K562 (cell line): ENCODE measurements around the gene SIGLEC7. TPM values are rescaled to one million over a fixed set of nuclear protein-coding genes. Genes with fewer than 3 reads are reported as not detected.

Experiments used
- ATAC-seq: fragments of 200-7000 bp; cut with Tn5 transposase; 3 replicates; pipeline ENCODE4 v1.9.1; 2020; ENCODE audit warnings: moderate library complexity
- BruUV-seq: library from RNA; stranded (reverse); fragments of 400-500 nt; replicated peaks from 2 replicates; lab custom pipeline; 2021; lab: Mats Ljungman, UMichigan
- CTCF ChIA-PET: fragments of 300-600 bp; formaldehyde crosslinking; extraction: SDS; loops from one replicate; lab custom pipeline; 2021; ENCODE audit warnings: low intra/inter-chr PET ratio; lab: Yijun Ruan, JAX
- POLR2A ChIA-PET: fragments of 300-600, 350-650 bp; sonication (Branson Sonifier 250); formaldehyde crosslinking; extraction: SDS; loops from one replicate; lab custom pipeline; 2021; ENCODE audit warnings: antibody characterized with exemption, inconsistent platforms; lab: Yijun Ruan, JAX
- DNase-seq, 4 experiments: peaks; one replicate each; pipeline versions ENCODE4 v3.0.0 to v3.0.0-alpha.2; 2011 to 2018; ENCODE audit warnings: low spot score in 3 of 4, mixed read lengths in 3 of 4; ENCODE audit errors: extremely low read depth in 1 of 4
- FAIRE-seq: peaks from 2 replicates; lab custom pipeline; 2011; peaks lifted over from hg19 to GRCh38; lab: Jason Lieb, UNC
- H2AFZ ChIP-seq: 2 replicates; pipeline ENCODE4 v1.6.0; 2011; ENCODE audit warnings: low read depth, low read length, control low read depth, inconsistent platforms
- H3K27ac ChIP-seq: fragments of 200-600 bp; 3 replicates; pipeline ENCODE4 v1.8.0; 2011; ENCODE audit warnings: low read depth, mild to moderate bottlenecking, control low read depth, inconsistent platforms, low read length, moderate library complexity, mixed read lengths; ENCODE audit errors: extremely low read depth
- H3K27me3 ChIP-seq, 2 experiments: fragments of 300-600 bp in 1 of 2; 2 replicates in 1 of 2; 3 replicates in 1 of 2; pipeline versions ENCODE4 v1.6.0 to v1.8.0; 2011; ENCODE audit warnings: inconsistent platforms in 2 of 2, low read length in 2 of 2, mild to moderate bottlenecking in 1 of 2, mixed read lengths in 1 of 2, moderate library complexity in 1 of 2; ENCODE audit not compliant: control insufficient read depth in 2 of 2, insufficient read depth in 2 of 2
- H3K36me3 ChIP-seq: fragments of 300-600 bp; 3 replicates; pipeline ENCODE4 v1.8.0; 2011; ENCODE audit warnings: mild to moderate bottlenecking, low read length, inconsistent platforms; ENCODE audit not compliant: control insufficient read depth, insufficient read depth
- H3K4me1 ChIP-seq, 2 experiments: fragments of 200-600 bp in 1 of 2; replicated peaks in 1 of 2; 2 replicates in 1 of 2; 3 replicates in 1 of 2; pipeline versions ENCODE4 v1.5.1 to v1.8.0; 2011; ENCODE audit warnings: inconsistent platforms in 2 of 2, low read length in 2 of 2, mild to moderate bottlenecking in 1 of 2, mixed read lengths in 1 of 2, moderate library complexity in 1 of 2; ENCODE audit not compliant: control insufficient read depth in 2 of 2, insufficient read depth in 2 of 2
- H3K4me2 ChIP-seq: 2 replicates; pipeline ENCODE4 v1.6.1; 2011; ENCODE audit warnings: low read length, control low read depth, inconsistent platforms, mixed read lengths; ENCODE audit not compliant: insufficient read depth
- H3K4me3 ChIP-seq: fragments of 200-600 bp; sonication (generic), shearing (Covaris generic); 2 replicates; pipeline ENCODE4 v1.5.1; 2016; ENCODE audit warnings: control low read depth, inconsistent platforms
- H3K79me2 ChIP-seq: fragments of 200-600 bp; 3 replicates; pipeline ENCODE4 v1.8.0; 2011; ENCODE audit warnings: low read length, inconsistent platforms; ENCODE audit not compliant: control insufficient read depth, insufficient read depth
- H3K9ac ChIP-seq, 2 experiments: 2 replicates each; pipeline versions ENCODE4 v1.6.0 to v1.6.1; 2011; ENCODE audit warnings: low read depth in 2 of 2, low read length in 2 of 2, control low read depth in 1 of 2, inconsistent platforms in 1 of 2, mild to moderate bottlenecking in 1 of 2, mixed read lengths in 1 of 2; ENCODE audit not compliant: insufficient read depth in 1 of 2
- H3K9me1 ChIP-seq: one replicate; pipeline ENCODE4 v1.6.0; 2011; ENCODE audit warnings: inconsistent platforms, mild to moderate bottlenecking, low read length, moderate library complexity; ENCODE audit not compliant: control insufficient read depth, insufficient read depth
- H3K9me3 ChIP-seq: replicated peaks from 2 replicates; pipeline ENCODE4 v1.5.1; 2011; ENCODE audit warnings: low read depth, low read length, inconsistent platforms; ENCODE audit not compliant: control insufficient read depth, insufficient read depth
- H4K20me1 ChIP-seq: replicated peaks from 2 replicates; pipeline ENCODE4 v1.6.1; 2011; ENCODE audit warnings: low read length, inconsistent platforms, mixed read lengths; ENCODE audit not compliant: control insufficient read depth, insufficient read depth
- NFE2 ChIP-seq: IDR thresholded peaks from 2 replicates; pipeline ENCODE4 v1.6.1; 2014; ENCODE audit warnings: antibody characterized with exemption, low read depth
- SUPT5H ChIP-seq: fragments of 450-650 bp; IDR thresholded peaks from 2 replicates; pipeline ENCODE4 v1.6.1; 2016
- TEAD4 ChIP-seq, 2 experiments: sonication (generic) in 1 of 2; formaldehyde crosslinking in 1 of 2; IDR thresholded peaks; 2 replicates each; pipeline versions ENCODE4 v1.6.1 to v1.8.0; 2012 to 2022; ENCODE audit warnings: borderline replicate concordance in 1 of 2, inconsistent platforms in 1 of 2, low read length in 1 of 2, mild to moderate bottlenecking in 1 of 2, missing genetic modification reagents in 1 of 2
- U2AF2 ChIP-seq: fragments of 200-400 bp; formaldehyde crosslinking; optimal IDR thresholded peaks from 2 replicates; pipeline ENCODE3; 2017; ENCODE audit warnings: low read depth, mild to moderate bottlenecking, low read length
- ZNF253 ChIP-seq: fragments of 250-450 bp; sonication (Bioruptor Pico); conservative IDR thresholded peaks from 2 replicates; pipeline ENCODE4 v1.6.1; 2021; ENCODE audit warnings: mild to moderate bottlenecking
- WGBS: fragments of 100-300 bp; shearing (Covaris generic); methylation state at CpG from one replicate; pipeline ENCODE4 v1.1.6; 2016; ENCODE audit warnings: low coverage, mixed read lengths; ENCODE audit not compliant: insufficient coverage; ENCODE audit errors: missing lambda C conversion rate; 5-methylcytosine and 5-hydroxymethylcytosine counted together
- in situ Hi-C: fragments of 300-500 bp; cut with MboI; formaldehyde crosslinking; loops from 4 replicates; pipeline ENCODE4 v1.15.0; 2018; ENCODE audit warnings: inconsistent platforms, mixed read lengths
- intact Hi-C: fragments of 100-400 bp; cut with micrococcal nuclease; formaldehyde crosslinking; loops from 2 replicates; pipeline ENCODE4 v1.14.2; 2022
- polyA plus RNA-seq, 8 experiments: library from polyadenylated mRNA; depleted of rRNA in 4 of 8; stranded (reverse) in 5 of 8; unstranded in 3 of 8; fragments of >200 nt; fragmentation: Nextera tagmentation in 2 of 8; fragmentation: Illumina TruSeq in 1 of 8; extraction: Ambion mirVana in 2 of 8; extraction: Trizol in 1 of 8; gene quantifications; 2 replicates each; pipeline versions ENCODE4 v1.2.1 to v1.2.3, GENCODE V29; 2011 to 2014; ENCODE audit warnings: inconsistent platforms in 1 of 8, missing spikeins in 1 of 8
- total RNA-seq, 7 experiments: library from RNA; depleted of rRNA in 6 of 7; stranded (reverse); fragments of >200 nt in 6 of 7; fragmentation: Illumina TruSeq in 2 of 7; extraction: Trizol in 2 of 7; gene quantifications; 2 replicates each; pipeline versions ENCODE4 v1.2.1 to v1.2.3, GENCODE V29; 2011 to 2021; ENCODE audit warnings: low replicate concordance in 1 of 7
- TF ChIP-seq, protein P1 (sequence below): fragments of 250-450 bp; sonication (Bioruptor Pico); IDR thresholded peaks from 2 replicates; pipeline ENCODE4 v1.8.0; 2021; ENCODE audit warnings: borderline replicate concordance, mild to moderate bottlenecking, moderate library complexity; ENCODE audit not compliant: poor library complexity, severe bottlenecking

Gene SIGLEC7
- total and polyA plus RNA-seq, 9 of the 15 experiments (the other 6 are each of a cell fraction or from before 2014, with no cell fraction given) = 0.10 to 0.12 TPM; not detected in 7

DNA sequence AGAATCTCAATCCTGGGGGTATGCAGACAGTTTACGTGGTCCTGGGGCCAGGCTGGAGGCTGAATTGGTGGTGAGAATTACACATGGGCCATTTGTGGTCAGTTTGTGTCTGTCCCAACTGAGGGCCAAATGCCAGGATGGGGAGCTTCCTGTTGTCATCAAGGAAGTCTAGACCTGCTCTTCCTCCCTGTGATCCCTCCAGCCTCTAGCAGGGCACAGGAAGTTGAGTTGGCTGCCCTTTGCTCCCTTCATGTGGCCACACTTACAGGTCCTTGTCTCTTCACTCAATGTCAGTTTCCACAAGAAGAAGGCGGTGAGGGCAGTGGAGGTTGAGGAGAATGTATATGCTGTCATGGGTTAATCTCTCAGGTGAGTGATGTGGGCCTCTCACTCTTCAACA, 30.1 kb downstream of the SIGLEC7 start:
- H3K9me3 ChIP-seq = no peaks in the 10 kb centered on the region
- peaks cover 0 to 9% of the 10 kb centered on the region in 2 experiments; a peak in 3 of 5 replicates for H3K4me1 ChIP-seq
- H3K27me3 ChIP-seq = peaks cover 9 to 24% of the 10 kb centered on the region in 2 experiments; a peak in 4 of 5 replicates
- H2AFZ ChIP-seq = no peak overlapping the region
- in situ Hi-C loops = loop anchor here (25.0 kb wide), 1 partner anchor 490 kb away; no protein-coding TSS in a partner anchor
- no peak overlapping the region for H3K9ac ChIP-seq
- 11% methylated on average over 2 of the region's 2 CpGs for WGBS
- H3K4me3 ChIP-seq = no peak overlapping the region
- no peaks in the 10 kb centered on the region for H3K9me1 ChIP-seq
- TF ChIP-seq ZNF253 (CRISPR knock-in tag) (no peak), U2AF2 (no peak), SUPT5H (no peak), TEAD4 (IDR thresholded peaks at IDR 0.05; ENCODE audit: low read length) (no peak), TEAD4 (CRISPR knock-in tag; IDR thresholded peaks at IDR 0.05; ENCODE audit: borderline replicate concordance) (no peak), NFE2 (no peak)
- TF ChIP-seq, protein P1, sequence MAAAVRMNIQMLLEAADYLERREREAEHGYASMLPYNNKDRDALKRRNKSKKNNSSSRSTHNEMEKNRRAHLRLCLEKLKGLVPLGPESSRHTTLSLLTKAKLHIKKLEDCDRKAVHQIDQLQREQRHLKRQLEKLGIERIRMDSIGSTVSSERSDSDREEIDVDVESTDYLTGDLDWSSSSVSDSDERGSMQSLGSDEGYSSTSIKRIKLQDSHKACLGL (CRISPR knock-in tag) = no peak
- no peaks in the 10 kb centered on the region for H3K36me3 ChIP-seq
- no peak overlapping the region for H3K27ac ChIP-seq
- intact Hi-C loops = no loop called here
- H3K79me2 ChIP-seq = no peaks in the 10 kb centered on the region
- ATAC-seq (no peak), FAIRE-seq (no peak), DNase-seq (no peak)
- ChIA-PET POLR2A (interaction anchor here (1.0 kb wide), 1 partner anchor 18 kb away, joined by 3 read pairs; no protein-coding TSS in a partner anchor), CTCF (no interaction called here)
- BruUV-seq = no TSS peak
- H4K20me1 ChIP-seq = no peaks in the 10 kb centered on the region
- no peak overlapping the region for H3K4me2 ChIP-seq
